Brain pericyte (primary cell): Measurements from ENCODE around the gene NR1D2.

Experiments used
- DNase-seq: peaks from one replicate; pipeline ENCODE4 v3.0.0-alpha.2; 2012; ENCODE audit warnings: low read depth, low spot score

NR1D2 gene

DNA sequence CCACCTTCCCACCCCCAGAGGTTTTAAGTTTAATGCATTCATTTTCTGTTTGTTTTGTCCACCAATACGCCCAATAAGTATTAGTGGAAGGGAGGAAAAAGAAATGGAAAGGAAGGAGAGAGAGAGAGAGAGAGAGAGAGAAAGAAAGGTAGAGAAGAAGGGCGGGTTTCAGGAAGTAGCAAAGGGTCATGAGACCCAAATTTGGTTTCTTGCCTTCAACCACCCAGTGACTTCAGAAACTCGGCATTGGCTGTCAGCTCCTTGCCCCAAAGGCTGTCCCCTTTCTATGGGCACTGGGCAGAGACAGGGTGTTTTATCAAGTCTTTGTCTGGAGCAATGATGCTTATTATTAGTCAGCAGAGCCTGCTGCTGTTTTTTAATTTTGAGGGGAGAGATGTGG is 13.5 kb upstream of the NR1D2 start:
- no peak for DNase-seq

DNA sequence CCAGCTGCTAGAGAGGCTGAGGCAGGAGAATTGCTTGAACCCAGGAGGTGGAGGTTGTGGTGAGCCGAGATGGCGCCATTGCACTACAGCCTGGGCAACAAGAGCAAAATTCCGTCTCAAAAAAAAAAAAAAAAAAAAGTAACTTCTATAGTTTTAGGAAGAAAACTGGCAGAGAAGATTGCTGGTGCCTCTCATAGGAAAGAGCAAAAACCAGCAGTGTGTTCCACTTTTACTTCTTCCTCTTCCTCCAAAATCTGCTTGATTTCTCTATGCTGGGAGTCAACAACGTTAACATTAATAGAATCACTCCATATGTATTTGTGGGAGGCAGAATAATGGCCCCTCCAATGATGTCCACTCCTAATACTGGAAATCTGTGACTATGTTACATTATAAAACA is 12.5 kb upstream of the NR1D2 start:
- DNase-seq: no peak

DNA sequence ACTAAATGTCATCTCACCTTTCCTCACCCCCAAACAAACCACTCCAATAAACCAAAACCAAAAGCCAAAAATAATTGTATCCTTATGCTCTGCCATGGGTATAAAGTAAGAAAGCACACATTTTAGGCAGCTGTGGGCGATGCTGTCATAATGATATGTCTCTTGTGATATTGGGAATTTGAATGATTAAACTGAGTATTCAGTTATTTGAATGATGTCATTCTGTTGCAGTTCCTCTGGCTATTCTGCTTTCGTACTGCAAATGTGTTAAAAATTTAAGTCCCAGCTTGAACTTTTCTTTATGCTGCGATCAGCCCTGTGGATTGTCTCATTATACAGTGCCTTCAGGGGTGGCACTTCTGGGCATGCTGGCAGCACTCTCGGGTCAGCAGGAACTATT is 10.8 kb upstream of the NR1D2 start:
- DNase-seq: no peak

GRCh38 chr3:23937296-23937695 is 7.8 kb upstream of the NR1D2 start:
- DNase-seq: no peak

- DNase-seq: no peak
Observed at GRCh38 chr3:23938688-23939087, 6.4 kb upstream of the NR1D2 start.

DNA sequence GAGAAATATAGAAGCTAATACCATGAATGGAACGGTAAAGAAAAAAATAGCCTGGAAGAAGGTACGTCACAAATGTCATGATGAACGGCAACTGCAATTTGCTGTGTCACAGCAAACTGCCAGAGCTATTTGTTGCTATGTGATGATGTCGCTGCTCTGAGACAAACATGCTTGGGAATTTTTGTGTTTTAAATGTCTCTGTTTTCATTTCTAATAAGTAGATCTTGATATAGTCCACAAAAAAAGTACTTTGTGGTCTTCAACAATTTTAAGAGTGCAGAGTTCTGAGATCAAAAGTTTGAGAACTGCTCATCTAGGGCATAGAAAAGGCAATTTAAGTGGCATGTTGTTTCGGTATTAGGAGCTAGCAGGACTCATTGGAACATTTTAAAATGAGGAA is 4.3 kb upstream of the NR1D2 start:
- no peak for DNase-seq

- DNase-seq: no peak
Observed at GRCh38 chr3:23941440-23941839, 3.6 kb upstream of the NR1D2 start.

DNA sequence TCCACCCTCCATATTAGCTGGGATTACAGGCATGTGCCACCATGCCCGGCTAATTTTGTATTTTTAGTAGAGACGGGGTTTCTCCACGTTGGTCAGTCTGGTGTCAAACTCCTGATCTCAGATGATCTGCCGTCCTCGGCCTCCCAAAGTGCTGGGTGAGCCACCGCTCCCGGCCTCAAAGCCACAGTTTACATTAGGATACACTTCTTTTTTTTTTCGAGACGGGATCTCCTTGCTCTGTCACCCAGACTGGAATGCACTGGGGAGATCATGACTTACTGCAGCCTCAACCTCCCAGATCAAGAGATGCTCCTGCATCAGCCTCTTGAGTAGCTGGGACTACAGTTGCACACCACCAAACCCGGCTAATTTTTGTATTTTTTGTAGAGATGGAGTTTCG is 2.5 kb upstream of the NR1D2 start:
- DNase-seq: no peak

GRCh38 chr3:23944007-23944783 is 891 bp upstream of the NR1D2 start:
- DNase-seq: no peak

DNA sequence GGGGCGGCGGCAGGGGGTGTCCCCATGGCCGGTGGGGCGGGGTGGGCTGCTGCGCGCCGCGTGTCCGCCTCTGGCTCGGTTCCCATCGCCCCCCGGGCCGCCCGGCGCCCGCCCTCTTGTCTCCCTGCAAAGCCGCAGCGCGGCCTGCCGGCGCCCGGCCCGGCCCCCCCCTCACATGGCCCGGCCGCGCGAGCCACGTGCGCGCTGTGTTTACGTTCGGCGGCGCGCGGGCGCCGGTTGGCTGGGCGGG is 502 bp downstream of the NR1D2 start:
- DNase-seq: no peak

GRCh38 chr3:23945913-23946687 is 1.0 kb downstream of the NR1D2 start:
- DNase-seq: peak; percentile 88

DNA sequence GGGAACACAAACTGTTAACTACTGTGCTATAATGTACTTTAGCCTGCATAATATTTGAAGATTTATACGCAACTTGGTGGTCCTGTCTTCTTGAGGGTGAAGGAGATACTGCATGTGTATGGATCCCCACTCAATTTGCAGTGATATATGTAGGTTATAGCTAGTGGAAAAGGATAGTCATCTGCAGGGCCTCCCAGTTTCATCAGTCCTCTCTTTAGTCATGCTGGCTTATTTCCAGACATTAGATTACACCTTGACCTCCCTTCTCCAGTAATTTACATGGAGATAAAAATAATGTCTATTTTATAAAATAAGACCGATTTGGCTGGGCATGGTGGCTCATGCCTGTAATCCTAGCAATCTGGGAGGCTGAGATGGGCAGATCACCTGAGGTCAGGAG is 3.7 kb downstream of the NR1D2 start:
- no peak for DNase-seq

- DNase-seq: no peak
Observed at GRCh38 chr3:23949784-23950183, 4.7 kb downstream of the NR1D2 start.

GRCh38 chr3:23950293-23950692 is 5.2 kb downstream of the NR1D2 start:
- no peak for DNase-seq

DNA sequence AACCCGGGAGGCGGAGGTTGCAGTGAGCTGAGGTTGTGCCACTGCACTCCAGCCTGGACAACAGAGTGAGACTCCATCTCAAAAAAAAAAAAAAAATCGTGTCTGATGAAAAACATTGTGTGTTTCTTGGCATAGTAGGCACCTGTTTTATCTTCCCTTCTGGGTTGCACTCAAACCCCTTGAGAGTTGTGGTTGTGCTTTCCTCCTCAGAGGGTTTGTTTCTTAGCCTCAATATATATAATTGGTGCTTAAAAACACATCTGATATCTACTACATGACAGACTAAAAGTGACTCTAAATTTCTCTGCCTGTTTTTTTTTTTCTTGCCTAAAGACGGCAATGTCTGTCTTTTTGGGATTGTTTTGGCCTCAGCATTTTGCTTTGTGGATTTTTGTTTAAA is 7.6 kb downstream of the NR1D2 start:
- no peak for DNase-seq

DNA sequence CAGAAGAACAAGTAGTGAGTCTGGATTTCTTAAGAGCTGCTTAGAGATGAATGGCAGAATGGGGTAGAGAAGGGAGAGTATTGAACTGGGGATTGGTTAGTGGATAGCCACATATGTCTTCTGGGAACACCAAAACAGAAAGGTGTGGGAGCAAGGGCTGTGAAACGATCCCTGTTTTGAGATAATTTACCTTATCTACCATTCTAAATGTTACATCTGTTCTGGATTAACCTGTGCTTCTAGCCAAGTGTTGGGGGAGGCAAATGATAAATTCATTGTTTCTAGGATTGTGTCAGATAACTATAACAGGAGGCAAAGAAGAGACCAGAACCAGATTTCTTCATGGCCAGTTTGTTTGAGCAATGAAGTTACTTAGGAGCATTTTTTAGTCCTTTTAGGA is 8.4 kb downstream of the NR1D2 start:
- no peak for DNase-seq

GRCh38 chr3:23954144-23954543 is 9.1 kb downstream of the NR1D2 start:
- no peak for DNase-seq

DNA sequence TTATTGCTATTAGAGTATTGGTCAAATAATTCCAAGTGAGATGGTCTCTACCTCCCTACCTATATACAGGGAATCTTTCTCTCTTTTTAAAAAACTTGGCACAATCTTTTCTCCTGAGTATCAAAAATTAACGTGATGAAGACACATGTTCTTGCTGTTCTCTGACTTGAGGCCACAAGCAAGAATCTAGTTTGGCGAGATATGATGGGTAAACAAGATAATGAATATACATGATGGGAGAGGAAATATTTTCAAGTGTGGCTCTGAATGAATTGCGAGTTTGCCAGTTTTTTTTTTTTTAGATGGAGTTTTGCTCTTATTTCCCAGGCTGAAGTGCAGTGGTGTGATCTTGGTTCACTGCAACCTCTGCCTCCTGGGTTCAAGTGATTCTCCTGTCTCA is 11.6 kb downstream of the NR1D2 start:
- no peak for DNase-seq

- DNase-seq: no peak
Observed at GRCh38 chr3:23959135-23959900, 14.2 kb downstream of the NR1D2 start.

DNA sequence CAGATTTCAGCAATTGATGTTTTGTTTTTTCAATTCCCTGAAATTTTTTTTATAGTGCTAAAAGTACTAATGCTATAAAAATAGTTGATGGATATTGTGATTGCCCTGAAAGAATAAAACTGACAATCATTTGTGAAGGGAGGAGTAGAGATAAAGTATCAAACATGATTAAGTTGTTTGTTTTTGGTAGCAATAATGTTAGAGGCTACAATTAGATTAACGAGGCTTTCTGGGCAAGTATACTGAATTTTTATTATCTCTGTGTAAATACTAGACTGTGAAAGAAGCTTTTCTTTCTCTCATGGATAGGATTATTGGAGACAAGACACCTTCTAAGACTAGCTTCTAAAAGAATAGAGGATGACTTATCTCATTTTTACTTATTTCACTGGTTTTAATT is 15.6 kb downstream of the NR1D2 start:
- DNase-seq: no peak

- no peak for DNase-seq
Observed at GRCh38 chr3:23961066-23961465, 16.0 kb downstream of the NR1D2 start.

- DNase-seq: no peak
Observed at GRCh38 chr3:23961913-23962312, 16.8 kb downstream of the NR1D2 start.
